K562 (cell line): ENCODE data around the gene TXNDC8. TPM values are rescaled to one million over a fixed set of nuclear protein-coding genes. Genes with fewer than 3 reads are reported as not detected.

Source experiments
- ATAC-seq: fragments of 200-7000 bp; cut with Tn5 transposase; 3 replicates; pipeline ENCODE4 v1.9.1; 2020; ENCODE audit warnings: moderate library complexity
- BruUV-seq: library from RNA; stranded (reverse); fragments of 400-500 nt; replicated peaks from 2 replicates; lab custom pipeline; 2021; lab: Mats Ljungman, UMichigan
- CTCF ChIA-PET: fragments of 300-600 bp; formaldehyde crosslinking; extraction: SDS; loops from one replicate; lab custom pipeline; 2021; ENCODE audit warnings: low intra/inter-chr PET ratio; lab: Yijun Ruan, JAX
- POLR2A ChIA-PET: fragments of 300-600, 350-650 bp; sonication (Branson Sonifier 250); formaldehyde crosslinking; extraction: SDS; loops from one replicate; lab custom pipeline; 2021; ENCODE audit warnings: antibody characterized with exemption, inconsistent platforms; lab: Yijun Ruan, JAX
- DNase-seq, 4 experiments: peaks; one replicate each; pipeline versions ENCODE4 v3.0.0 to v3.0.0-alpha.2; 2011 to 2018; ENCODE audit warnings: low spot score in 3 of 4, mixed read lengths in 3 of 4; ENCODE audit errors: extremely low read depth in 1 of 4
- FAIRE-seq: peaks from 2 replicates; lab custom pipeline; 2011; peaks lifted over from hg19 to GRCh38; lab: Jason Lieb, UNC
- H2AFZ ChIP-seq: 2 replicates; pipeline ENCODE4 v1.6.0; 2011; ENCODE audit warnings: low read depth, low read length, control low read depth, inconsistent platforms
- H3K27ac ChIP-seq: fragments of 200-600 bp; 3 replicates; pipeline ENCODE4 v1.8.0; 2011; ENCODE audit warnings: low read depth, mild to moderate bottlenecking, control low read depth, inconsistent platforms, low read length, moderate library complexity, mixed read lengths; ENCODE audit errors: extremely low read depth
- H3K27me3 ChIP-seq, 2 experiments: fragments of 300-600 bp in 1 of 2; 2 replicates in 1 of 2; 3 replicates in 1 of 2; pipeline versions ENCODE4 v1.6.0 to v1.8.0; 2011; ENCODE audit warnings: inconsistent platforms in 2 of 2, low read length in 2 of 2, mild to moderate bottlenecking in 1 of 2, mixed read lengths in 1 of 2, moderate library complexity in 1 of 2; ENCODE audit not compliant: control insufficient read depth in 2 of 2, insufficient read depth in 2 of 2
- H3K36me3 ChIP-seq: fragments of 300-600 bp; 3 replicates; pipeline ENCODE4 v1.8.0; 2011; ENCODE audit warnings: mild to moderate bottlenecking, low read length, inconsistent platforms; ENCODE audit not compliant: control insufficient read depth, insufficient read depth
- H3K4me1 ChIP-seq, 2 experiments: fragments of 200-600 bp in 1 of 2; replicated peaks in 1 of 2; 2 replicates in 1 of 2; 3 replicates in 1 of 2; pipeline versions ENCODE4 v1.5.1 to v1.8.0; 2011; ENCODE audit warnings: inconsistent platforms in 2 of 2, low read length in 2 of 2, mild to moderate bottlenecking in 1 of 2, mixed read lengths in 1 of 2, moderate library complexity in 1 of 2; ENCODE audit not compliant: control insufficient read depth in 2 of 2, insufficient read depth in 2 of 2
- H3K4me2 ChIP-seq: 2 replicates; pipeline ENCODE4 v1.6.1; 2011; ENCODE audit warnings: low read length, control low read depth, inconsistent platforms, mixed read lengths; ENCODE audit not compliant: insufficient read depth
- H3K4me3 ChIP-seq: fragments of 200-600 bp; sonication (generic), shearing (Covaris generic); 2 replicates; pipeline ENCODE4 v1.5.1; 2016; ENCODE audit warnings: control low read depth, inconsistent platforms
- H3K79me2 ChIP-seq: fragments of 200-600 bp; 3 replicates; pipeline ENCODE4 v1.8.0; 2011; ENCODE audit warnings: low read length, inconsistent platforms; ENCODE audit not compliant: control insufficient read depth, insufficient read depth
- H3K9ac ChIP-seq, 2 experiments: 2 replicates each; pipeline versions ENCODE4 v1.6.0 to v1.6.1; 2011; ENCODE audit warnings: low read depth in 2 of 2, low read length in 2 of 2, control low read depth in 1 of 2, inconsistent platforms in 1 of 2, mild to moderate bottlenecking in 1 of 2, mixed read lengths in 1 of 2; ENCODE audit not compliant: insufficient read depth in 1 of 2
- H3K9me1 ChIP-seq: one replicate; pipeline ENCODE4 v1.6.0; 2011; ENCODE audit warnings: inconsistent platforms, mild to moderate bottlenecking, low read length, moderate library complexity; ENCODE audit not compliant: control insufficient read depth, insufficient read depth
- H3K9me3 ChIP-seq: replicated peaks from 2 replicates; pipeline ENCODE4 v1.5.1; 2011; ENCODE audit warnings: low read depth, low read length, inconsistent platforms; ENCODE audit not compliant: control insufficient read depth, insufficient read depth
- H4K20me1 ChIP-seq: replicated peaks from 2 replicates; pipeline ENCODE4 v1.6.1; 2011; ENCODE audit warnings: low read length, inconsistent platforms, mixed read lengths; ENCODE audit not compliant: control insufficient read depth, insufficient read depth
- ADNP ChIP-seq: fragments of 200-800 bp; sonication (Bioruptor generic); IDR thresholded peaks from 2 replicates; pipeline ENCODE4 v1.6.1; 2016; ENCODE audit warnings: missing genetic modification characterization, missing compliant biosample characterization
- ARHGAP35 ChIP-seq: fragments of 450-650 bp; IDR thresholded peaks from 2 replicates; pipeline ENCODE4 v1.6.1; 2018; ENCODE audit not compliant: partially characterized antibody
- ATF4 ChIP-seq: fragments of 450-650 bp; formaldehyde crosslinking; IDR thresholded peaks from 2 replicates; pipeline ENCODE4 v1.4.0; 2022; ENCODE audit warnings: mild to moderate bottlenecking, moderate library complexity
- BACH1 ChIP-seq: fragments of 200-800 bp; sonication (Bioruptor generic); IDR thresholded peaks from 2 replicates; pipeline ENCODE4 v1.6.1; 2016; ENCODE audit warnings: missing genetic modification characterization, missing compliant biosample characterization
- FOXK2 ChIP-seq, 2 experiments: fragments of 450-650 bp; IDR thresholded peaks in 1 of 2; conservative IDR thresholded peaks in 1 of 2; 2 replicates each; pipeline ENCODE4 v1.6.1; 2016; ENCODE audit warnings: low read depth in 2 of 2, mild to moderate bottlenecking in 1 of 2
- IFI16 ChIP-seq: fragments of 250-450 bp; sonication (Bioruptor Pico); IDR thresholded peaks from 2 replicates; pipeline ENCODE4 v2.1.2; 2022; ENCODE audit warnings: mild to moderate bottlenecking, inconsistent platforms
- SNRNP70 ChIP-seq: fragments of 200-400 bp; formaldehyde crosslinking; optimal IDR thresholded peaks from 2 replicates; pipeline ENCODE3; 2017; ENCODE audit warnings: low read depth, low read length
- STAT5B ChIP-seq: fragments of 250-450 bp; sonication (Bioruptor Pico); IDR thresholded peaks from 2 replicates; pipeline ENCODE4 v1.8.0; 2021; ENCODE audit warnings: mild to moderate bottlenecking, inconsistent platforms
- U2AF1 ChIP-seq: fragments of 200-400 bp; formaldehyde crosslinking; optimal IDR thresholded peaks from 2 replicates; pipeline ENCODE3; 2017; ENCODE audit warnings: mild to moderate bottlenecking, low read depth, low read length, moderate library complexity
- ZC3H4 ChIP-seq: sonication (generic); formaldehyde crosslinking; IDR thresholded peaks from 2 replicates; pipeline ENCODE4 v1.9.0; 2021; ENCODE audit warnings: missing genetic modification reagents, borderline replicate concordance
- ZFP1 ChIP-seq: fragments of 450-650 bp; formaldehyde crosslinking; IDR thresholded peaks from 2 replicates; pipeline ENCODE4 v1.4.0; 2020; ENCODE audit warnings: mild to moderate bottlenecking, mixed read lengths
- ZHX1 ChIP-seq: fragments of 150-350 bp; conservative IDR thresholded peaks from 2 replicates; pipeline ENCODE4 v1.6.1; 2014; ENCODE audit warnings: low read length
- ZNF696 ChIP-seq: fragments of 250-450 bp; sonication (Bioruptor Pico); conservative IDR thresholded peaks from 2 replicates; pipeline ENCODE4 v1.4.0; 2020; ENCODE audit warnings: mild to moderate bottlenecking, moderate library complexity
- ZNF79 ChIP-seq: fragments of 250-450 bp; sonication (Bioruptor Pico); IDR thresholded peaks from 2 replicates; pipeline ENCODE4 v1.4.0; 2020; ENCODE audit warnings: low read depth, mild to moderate bottlenecking, moderate library complexity
- WGBS: fragments of 100-300 bp; shearing (Covaris generic); methylation state at CpG from one replicate; pipeline ENCODE4 v1.1.6; 2016; ENCODE audit warnings: low coverage, mixed read lengths; ENCODE audit not compliant: insufficient coverage; ENCODE audit errors: missing lambda C conversion rate; 5-methylcytosine and 5-hydroxymethylcytosine counted together
- in situ Hi-C: fragments of 300-500 bp; cut with MboI; formaldehyde crosslinking; loops from 4 replicates; pipeline ENCODE4 v1.15.0; 2018; ENCODE audit warnings: inconsistent platforms, mixed read lengths
- intact Hi-C: fragments of 100-400 bp; cut with micrococcal nuclease; formaldehyde crosslinking; loops from 2 replicates; pipeline ENCODE4 v1.14.2; 2022
- polyA plus RNA-seq, 8 experiments: library from polyadenylated mRNA; depleted of rRNA in 4 of 8; stranded (reverse) in 5 of 8; unstranded in 3 of 8; fragments of >200 nt; fragmentation: Nextera tagmentation in 2 of 8; fragmentation: Illumina TruSeq in 1 of 8; extraction: Ambion mirVana in 2 of 8; extraction: Trizol in 1 of 8; gene quantifications; 2 replicates each; pipeline versions ENCODE4 v1.2.1 to v1.2.3, GENCODE V29; 2011 to 2014; ENCODE audit warnings: inconsistent platforms in 1 of 8, missing spikeins in 1 of 8
- total RNA-seq, 7 experiments: library from RNA; depleted of rRNA in 6 of 7; stranded (reverse); fragments of >200 nt in 6 of 7; fragmentation: Illumina TruSeq in 2 of 7; extraction: Trizol in 2 of 7; gene quantifications; 2 replicates each; pipeline versions ENCODE4 v1.2.1 to v1.2.3, GENCODE V29; 2011 to 2021; ENCODE audit warnings: low replicate concordance in 1 of 7

The TXNDC8 gene
- total and polyA plus RNA-seq, 9 of the 15 experiments (the other 6 are each of a cell fraction or from before 2014, with no cell fraction given): not detected

GRCh38 chr9:110356639-110357395 lies 19.2 kb upstream of the TXNDC8 start (continued):
- no peak for TF ChIP-seq ZHX1
- no peak for TF ChIP-seq ZNF696 (CRISPR knock-in tag)

DNA sequence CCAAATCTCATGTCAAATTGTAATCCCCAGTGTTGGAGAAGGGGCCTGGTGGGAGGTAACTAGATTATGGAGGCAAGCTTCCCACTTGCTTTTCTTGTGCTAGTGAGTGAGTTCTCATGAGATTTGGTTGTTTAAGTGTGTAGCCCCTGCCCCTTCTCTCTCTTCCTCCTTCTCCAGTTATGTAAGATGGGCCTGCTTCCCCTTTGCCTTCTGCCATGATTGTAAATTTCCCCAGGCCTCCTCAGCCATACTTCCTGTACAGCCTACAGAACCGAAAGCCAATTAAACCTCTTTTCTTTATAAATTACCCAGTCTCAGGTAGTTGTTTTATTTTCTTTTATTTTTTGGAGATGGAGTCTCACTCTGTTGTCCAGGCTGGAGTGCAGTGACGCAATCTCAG lies 18.2 kb upstream of the TXNDC8 start:
- Histone ChIP-seq H3K4me1 (peaks cover 0 to 5% of the 10 kb centered on the region in 2 experiments; a peak in 3 of 5 replicates), H3K4me2 (no peak overlapping the region), H4K20me1 (no peaks in the 10 kb centered on the region), H3K27ac (no peak overlapping the region), H2AFZ (no peak overlapping the region), H3K9me1 (no peaks in the 10 kb centered on the region), H3K79me2 (no peaks in the 10 kb centered on the region), H3K4me3 (no peak overlapping the region), H3K27me3 (no peaks in the 10 kb centered on the region), H3K36me3 (no peaks in the 10 kb centered on the region), H3K9me3 (no peaks in the 10 kb centered on the region), H3K9ac (no peak overlapping the region)
- DNase-seq (no peak), FAIRE-seq (no peak), ATAC-seq (no peak)
- POLR2A ChIA-PET: no interaction called here
- CTCF ChIA-PET: no interaction called here
- WGBS: 59% methylated on average over 2 of the region's 2 CpGs
- intact Hi-C loops (no loop called here), in situ Hi-C loops (no loop called here)
- BruUV-seq: no TSS peak
- no peak for TF ChIP-seq U2AF1
- no peak for TF ChIP-seq ZC3H4 (CRISPR knock-in tag)
- no peak for TF ChIP-seq BACH1 (tag)
- no peak for TF ChIP-seq ZFP1 (CRISPR knock-in tag)
- no peak for TF ChIP-seq SNRNP70
- TF ChIP-seq ATF4 (CRISPR knock-in tag): no peak
- no peak for TF ChIP-seq ARHGAP35
- TF ChIP-seq ADNP: no peak
- TF ChIP-seq FOXK2 (conservative IDR thresholded peaks at IDR 0.05 in 1 of 2, IDR thresholded peaks at IDR 0.05 in 1 of 2; ENCODE audit: low read depth in 2 of 2): no peak
- TF ChIP-seq STAT5B (CRISPR knock-in tag): no peak
- no peak for TF ChIP-seq ZNF79 (CRISPR knock-in tag)
- TF ChIP-seq IFI16 (CRISPR knock-in tag): no peak
